Naive thymus-derived CD4-positive, alpha-beta T cell (primary cell): Measurements from ENCODE around the gene POMGNT2. TPM values are rescaled to one million over a fixed set of nuclear protein-coding genes. Genes with fewer than 3 reads are reported as not detected.
A peak's percentile ranks its signal among the peaks of the same experiment; 100 is the strongest.

Experiments
- ATAC-seq: fragments of 150-1000 bp; cut with Tn5 transposase; 2 replicates; pipeline ENCODE4 v1.10.0; 2021; ENCODE audit warnings: mild to moderate bottlenecking, moderate library complexity
- CTCF ChIA-PET: fragments of 350-600 bp; sonication (Branson Sonifier 250); formaldehyde crosslinking; loops from one replicate; lab custom pipeline; 2021; ENCODE audit warnings: antibody characterized with exemption; lab: Charles Lee
- POLR2A ChIA-PET: fragments of 350-600 bp; sonication (Branson Sonifier 250); formaldehyde crosslinking; loops from one replicate; lab custom pipeline; 2021; ENCODE audit warnings: antibody characterized with exemption, inconsistent platforms; lab: Charles Lee
- DNase-seq, 9 donors: peaks; one replicate each; pipeline versions ENCODE4 v3.0.0 to v3.0.0-alpha.2; 2020 to 2022; ENCODE audit warnings: mixed read lengths in 1 of 9
- H3K27ac ChIP-seq: one replicate; pipeline ENCODE4 v1.7.0; 2013; ENCODE audit warnings: mild to moderate bottlenecking, low read depth, low read length, moderate library complexity
- H3K27me3 ChIP-seq, 2 donors: one replicate each; pipeline ENCODE4 v1.7.0; 2013; ENCODE audit warnings: low read length in 2 of 2, mild to moderate bottlenecking in 2 of 2, moderate library complexity in 2 of 2; ENCODE audit not compliant: control insufficient read depth in 2 of 2, insufficient read depth in 2 of 2
- H3K36me3 ChIP-seq, 3 experiments: 1 replicate in 2 of 3; 2 replicates in 1 of 3; pipeline ENCODE4 v1.7.0; 2013; ENCODE audit warnings: low read length in 3 of 3, mild to moderate bottlenecking in 3 of 3, moderate library complexity in 1 of 3; ENCODE audit not compliant: insufficient read depth in 3 of 3, control insufficient read depth in 2 of 3
- H3K4me1 ChIP-seq, 2 donors: one replicate each; pipeline ENCODE4 v1.7.0; 2013; ENCODE audit warnings: low read length in 2 of 2, mild to moderate bottlenecking in 2 of 2, moderate library complexity in 1 of 2; ENCODE audit not compliant: control insufficient read depth in 2 of 2, insufficient read depth in 2 of 2
- H3K4me3 ChIP-seq: 2 replicates; pipeline ENCODE4 v1.7.0; 2013; ENCODE audit warnings: mild to moderate bottlenecking, low read length
- H3K9me3 ChIP-seq, 3 experiments: 1 replicate in 2 of 3; 2 replicates in 1 of 3; pipeline ENCODE4 v1.7.0; 2013; ENCODE audit warnings: low read length in 3 of 3; ENCODE audit not compliant: control insufficient read depth in 2 of 3
- H3K27ac Mint-ChIP-seq, 9 donors: one replicate each; pipeline ENCODE4 v1.8.0; 2020 to 2022; ENCODE audit warnings: mixed read lengths in 9 of 9, mild to moderate bottlenecking in 8 of 9, moderate library complexity in 5 of 9, inconsistent platforms in 2 of 9
- H3K27me3 Mint-ChIP-seq, 5 donors: one replicate each; pipeline ENCODE4 v1.8.0; 2021 to 2022; ENCODE audit warnings: mixed read lengths in 5 of 5, mild to moderate bottlenecking in 1 of 5
- H3K36me3 Mint-ChIP-seq, 5 donors: one replicate each; pipeline ENCODE4 v1.8.0; 2020 to 2022; ENCODE audit warnings: mixed read lengths in 5 of 5, mild to moderate bottlenecking in 3 of 5, inconsistent platforms in 1 of 5
- H3K4me1 Mint-ChIP-seq, 7 donors: one replicate each; pipeline ENCODE4 v1.8.0; 2020 to 2022; ENCODE audit warnings: mixed read lengths in 7 of 7, mild to moderate bottlenecking in 3 of 7, inconsistent platforms in 1 of 7
- H3K4me3 Mint-ChIP-seq, 10 donors: one replicate each; pipeline ENCODE4 v1.8.0; 2020 to 2022; ENCODE audit warnings: mild to moderate bottlenecking in 10 of 10, mixed read lengths in 10 of 10, moderate library complexity in 6 of 10, inconsistent platforms in 2 of 10
- H3K9me3 Mint-ChIP-seq, 11 donors: one replicate each; pipeline ENCODE4 v1.8.0; 2020 to 2022; ENCODE audit warnings: mixed read lengths in 11 of 11, mild to moderate bottlenecking in 4 of 11, inconsistent platforms in 1 of 11, moderate library complexity in 1 of 11
- intact Hi-C, 2 donors: fragments of 100-400 bp; cut with micrococcal nuclease; formaldehyde crosslinking; loops; one replicate each; pipeline ENCODE4 v1.15.1; 2023
- polyA plus RNA-seq, 2 donors: library from polyadenylated mRNA; unstranded; fragments of 300-500 nt; fragmentation: Illumina TruSeq; gene quantifications; one replicate each; pipeline ENCODE4 v1.2.3, GENCODE V29; 2021
- total RNA-seq, 6 experiments: library from RNA in 5 of 6; stranded (reverse) in 5 of 6; gene quantifications; 1 replicate in 5 of 6; 2 replicates in 1 of 6; pipeline ENCODE4 v1.2.3 and lab custom pipeline; 2021 to 2026

POMGNT2 gene
- total and polyA plus RNA-seq, 7 experiments from 2014 or later = 3.5 to 11.0 (median 7.3) TPM

- H3K36me3 Mint-ChIP-seq = no peaks in the 10 kb centered on the region
These were observed 44.6 kb downstream of the POMGNT2 start for GRCh38 chr3:43061101-43061895.

GRCh38 chr3:43059456-43059855 is 46.4 kb downstream of the POMGNT2 start:
- DNase-seq = no peak
- Histone ChIP-seq H3K27ac (no peak overlapping the region), H3K4me1 (peaks cover 0 to 18% of the 10 kb centered on the region in 2 donors), H3K27me3 (no peaks in the 10 kb centered on the region), H3K9me3 (no peaks in the 10 kb centered on the region), H3K36me3 (no peaks in the 10 kb centered on the region), H3K4me3 (no peak overlapping the region)
- ATAC-seq = no peak
- intact Hi-C loops = no loop called here
- Mint-ChIP-seq H3K4me1 (peaks cover 0 to 31% (median 23%) of the 10 kb centered on the region in 7 donors), H3K9me3 (no peaks in the 10 kb centered on the region), H3K36me3 (no peaks in the 10 kb centered on the region), H3K27ac (peak overlapping the region in 1 of 9 donors; percentile 6), H3K4me3 (peak overlapping the region in 1 of 10 donors; percentile 59), H3K27me3 (peaks cover 0 to 1% (median 0%) of the 10 kb centered on the region in 5 donors)
- CTCF ChIA-PET = no interaction called here
- POLR2A ChIA-PET = no interaction called here

More at GRCh38 chr3:43061101-43061895, 44.6 kb downstream of the POMGNT2 start:
- Histone ChIP-seq H3K9me3 (no peaks in the 10 kb centered on the region), H3K27me3 (no peaks in the 10 kb centered on the region), H3K36me3 (no peaks in the 10 kb centered on the region), H3K4me1 (peaks cover 0 to 18% of the 10 kb centered on the region in 2 donors), H3K4me3 (no peak overlapping the region), H3K27ac (no peak overlapping the region)
- ATAC-seq (no peak), DNase-seq (no peak)
- ChIA-PET POLR2A (no interaction called here), CTCF (interaction anchor here (1.4 kb wide), 1 partner anchor 99 kb away, joined by 3 read pairs; no protein-coding TSS in a partner anchor)
- H3K4me3 Mint-ChIP-seq = peak overlapping the region in 7 of 10 donors; percentile 20 to 63 (median 42)
- H3K27ac Mint-ChIP-seq = peak overlapping the region in 6 of 9 donors; percentile 7 to 80 (median 46)
- intact Hi-C loops = no loop called here
- peaks cover 0 to 2% (median 0%) of the 10 kb centered on the region in 11 donors for H3K9me3 Mint-ChIP-seq
- H3K4me1 Mint-ChIP-seq = peaks cover 0 to 33% (median 23%) of the 10 kb centered on the region in 7 donors
- H3K27me3 Mint-ChIP-seq = peaks cover 0 to 1% (median 0%) of the 10 kb centered on the region in 5 donors

- Mint-ChIP-seq H3K4me1 (peaks cover 0 to 20% (median 16%) of the 10 kb centered on the region in 7 donors), H3K27ac (no peak overlapping the region), H3K36me3 (peaks cover 1 to 8% (median 6%) of the 10 kb centered on the region in 5 donors), H3K4me3 (no peak overlapping the region), H3K27me3 (peaks cover 0 to 6% (median 0%) of the 10 kb centered on the region in 5 donors), H3K9me3 (peaks cover 0 to 20% (median 11%) of the 10 kb centered on the region in 11 donors)
- no peaks in the 10 kb centered on the region for H3K36me3 ChIP-seq
- peaks cover 0 to 14% of the 10 kb centered on the region in 2 donors for H3K4me1 ChIP-seq
- CTCF ChIA-PET = no interaction called here
- H3K4me3 ChIP-seq = no peak overlapping the region
- ATAC-seq = no peak
- POLR2A ChIA-PET = interaction anchor here (0.5 kb wide), 1 partner anchor 503 kb away, joined by 3 read pairs; no protein-coding TSS in a partner anchor
- H3K27me3 ChIP-seq = no peaks in the 10 kb centered on the region
- intact Hi-C loops = no loop called here
- peaks cover 0 to 7% (median 7%) of the 10 kb centered on the region in 3 experiments for H3K9me3 ChIP-seq
- DNase-seq = peak in 1 of 9 donors; percentile 13
- no peak overlapping the region for H3K27ac ChIP-seq
These were observed 49.8 kb downstream of the POMGNT2 start for GRCh38 chr3:43055806-43056770.

GRCh38 chr3:43055393-43055792 is 50.5 kb downstream of the POMGNT2 start:
- H3K9me3 ChIP-seq = peaks cover 0 to 14% (median 7%) of the 10 kb centered on the region in 3 experiments
- Mint-ChIP-seq H3K4me3 (no peak overlapping the region), H3K36me3 (peaks cover 2 to 13% (median 8%) of the 10 kb centered on the region in 5 donors), H3K27ac (peak overlapping the region in 1 of 9 donors; percentile 78), H3K9me3 (peaks cover 5 to 27% (median 17%) of the 10 kb centered on the region in 11 donors), H3K27me3 (peaks cover 0 to 8% (median 0%) of the 10 kb centered on the region in 5 donors), H3K4me1 (peaks cover 0 to 13% (median 9%) of the 10 kb centered on the region in 7 donors)
- no peaks in the 10 kb centered on the region for H3K27me3 ChIP-seq
- DNase-seq (no peak), ATAC-seq (no peak)
- H3K36me3 ChIP-seq = no peaks in the 10 kb centered on the region
- ChIA-PET CTCF (no interaction called here), POLR2A (interaction anchor here (0.5 kb wide), 1 partner anchor 84 kb away, joined by 3 read pairs; no protein-coding TSS in a partner anchor)
- no peak overlapping the region for H3K27ac ChIP-seq
- H3K4me3 ChIP-seq = no peak overlapping the region
- H3K4me1 ChIP-seq = peaks cover 0 to 7% of the 10 kb centered on the region in 2 donors
- intact Hi-C loops = no loop called here

GRCh38 chr3:43054754-43055153 is 51.1 kb downstream of the POMGNT2 start:
- Histone ChIP-seq H3K4me3 (no peak overlapping the region), H3K36me3 (no peaks in the 10 kb centered on the region), H3K27ac (no peak overlapping the region), H3K9me3 (peaks cover 0 to 15% (median 7%) of the 10 kb centered on the region in 3 experiments), H3K4me1 (peaks cover 0 to under 1% of the 10 kb centered on the region in 2 donors), H3K27me3 (no peaks in the 10 kb centered on the region)
- intact Hi-C loops = no loop called here
- POLR2A ChIA-PET = interaction anchor here (0.5 to 0.6 kb wide), 2 partner anchors 85 to 209 kb away, joined by 3 read pairs; no protein-coding TSS in a partner anchor
- peaks cover 2 to 15% (median 11%) of the 10 kb centered on the region in 5 donors for H3K36me3 Mint-ChIP-seq
- H3K27ac Mint-ChIP-seq = no peak overlapping the region
- peaks cover 0 to 8% (median 0%) of the 10 kb centered on the region in 5 donors for H3K27me3 Mint-ChIP-seq
- peak in 1 of 9 donors; percentile 12 for DNase-seq
- CTCF ChIA-PET = no interaction called here
- peaks cover 10 to 33% (median 21%) of the 10 kb centered on the region in 11 donors for H3K9me3 Mint-ChIP-seq
- peaks cover 0 to 10% (median 3%) of the 10 kb centered on the region in 7 donors for H3K4me1 Mint-ChIP-seq
- no peak for ATAC-seq
- no peak overlapping the region for H3K4me3 Mint-ChIP-seq

- no peaks in the 10 kb centered on the region for H3K4me1 ChIP-seq
- no peak overlapping the region for H3K27ac ChIP-seq
- Mint-ChIP-seq H3K27ac (no peak overlapping the region), H3K27me3 (peaks cover 0 to 8% (median 0%) of the 10 kb centered on the region in 5 donors), H3K9me3 (peaks cover 11 to 48% (median 31%) of the 10 kb centered on the region in 11 donors), H3K36me3 (peaks cover 2 to 22% (median 12%) of the 10 kb centered on the region in 5 donors), H3K4me1 (peaks cover 0 to 10% (median 0%) of the 10 kb centered on the region in 7 donors), H3K4me3 (no peak overlapping the region)
- no peak for ATAC-seq
- H3K4me3 ChIP-seq = no peak overlapping the region
- H3K27me3 ChIP-seq = no peaks in the 10 kb centered on the region
- DNase-seq = no peak
- POLR2A ChIA-PET = no interaction called here
- H3K9me3 ChIP-seq = peaks cover 0 to 19% (median 12%) of the 10 kb centered on the region in 3 experiments
- intact Hi-C loops = no loop called here
- CTCF ChIA-PET = no interaction called here
- H3K36me3 ChIP-seq = no peaks in the 10 kb centered on the region
These were observed 52.6 kb downstream of the POMGNT2 start for GRCh38 chr3:43053291-43053690.
